Sigmoid colon (tissue), 7 donors: ENCODE results near the gene ARL14EP. TPM values are rescaled to one million over a fixed set of nuclear protein-coding genes. Genes with fewer than 3 reads are reported as not detected.

Experiments
- DNase-seq: peaks from one replicate; pipeline ENCODE4 v3.0.0-alpha.2; 2019
- H3K27ac ChIP-seq, 4 donors: fragments of 200-600 bp; sonication (generic); one replicate each; pipeline ENCODE4 v1.5.1; 2016 to 2019; ENCODE audit warnings: mild to moderate bottlenecking in 1 of 4
- H3K27me3 ChIP-seq, 3 donors: fragments of 200-600 bp; sonication (generic); one replicate each; pipeline ENCODE4 v1.5.1; 2019; ENCODE audit warnings: mild to moderate bottlenecking in 1 of 3
- H3K36me3 ChIP-seq, 4 donors: fragments of 200-600 bp; sonication (generic); one replicate each; pipeline ENCODE4 v1.5.1; 2016 to 2019
- H3K4me1 ChIP-seq, 4 donors: fragments of 200-600 bp; sonication (generic); one replicate each; pipeline ENCODE4 v1.5.1; 2017 to 2019
- H3K4me3 ChIP-seq, 4 donors: fragments of 200-600 bp; sonication (generic); one replicate each; pipeline ENCODE4 v1.5.1; 2017 to 2019; ENCODE audit warnings: mild to moderate bottlenecking in 2 of 4, moderate library complexity in 1 of 4
- H3K9me3 ChIP-seq, 4 donors: fragments of 200-600 bp in 3 of 4; sonication (generic) in 3 of 4; one replicate each; pipeline versions ENCODE4 v1.5.1 to v1.6.1; 2013 to 2019
- EP300 ChIP-seq, 4 donors: sonication (generic); formaldehyde crosslinking; IDR thresholded peaks; one replicate each; pipeline ENCODE4 v1.6.1; 2017; ENCODE audit warnings: antibody characterized with exemption in 4 of 4
- POLR2A ChIP-seq, 2 donors: fragments of 450-650 bp; IDR thresholded peaks; one replicate each; pipeline ENCODE4 v1.6.1; 2016; ENCODE audit warnings: antibody characterized with exemption in 2 of 2, mild to moderate bottlenecking in 2 of 2, moderate library complexity in 2 of 2
- POLR2AphosphoS5 ChIP-seq, 4 donors: sonication (generic); formaldehyde crosslinking; IDR thresholded peaks; one replicate each; pipeline ENCODE4 v1.6.1; 2017; ENCODE audit warnings: antibody characterized with exemption in 4 of 4
- WGBS, 2 donors: extraction: QIAGEN DNeasy Blood & Tissue Kit; methylation state at CpG; one replicate each; pipeline ENCODE4 v1.1.7; 2013; 5-methylcytosine and 5-hydroxymethylcytosine counted together
- intact Hi-C: fragments of 100-400 bp; cut with DNase I; formaldehyde crosslinking; loops from one replicate; pipeline ENCODE4 v1.15.1; 2023
- polyA plus RNA-seq, 3 donors: library from polyadenylated mRNA; stranded (reverse); fragments of 200-250 nt; gene quantifications; one replicate each; pipeline ENCODE4 v1.2.3, GENCODE V29; 2013
- total RNA-seq, 4 donors: library from RNA; depleted of rRNA; stranded (reverse); fragments of >200 nt; gene quantifications; one replicate each; pipeline ENCODE4 v1.1.0, GENCODE V29; 2016
- TF ChIP-seq, protein P1 (sequence below), 4 experiments: fragments of 450-650 bp in 3 of 4; fragments of 200-600 bp in 1 of 4; IDR thresholded peaks; one replicate each; pipeline ENCODE4 v1.5.1; 2016 to 2019; ENCODE audit warnings: antibody characterized with exemption in 4 of 4, mild to moderate bottlenecking in 3 of 4, moderate library complexity in 2 of 4
- donor health status: healthy with polysubstance abuse.
- donor health status: Bipolar disorder and iron deficiency.
- donor health status: healthy.

The ARL14EP gene
- total and polyA plus RNA-seq, 7 donors: 7.2 to 34.2 (median 22.5) TPM

DNA sequence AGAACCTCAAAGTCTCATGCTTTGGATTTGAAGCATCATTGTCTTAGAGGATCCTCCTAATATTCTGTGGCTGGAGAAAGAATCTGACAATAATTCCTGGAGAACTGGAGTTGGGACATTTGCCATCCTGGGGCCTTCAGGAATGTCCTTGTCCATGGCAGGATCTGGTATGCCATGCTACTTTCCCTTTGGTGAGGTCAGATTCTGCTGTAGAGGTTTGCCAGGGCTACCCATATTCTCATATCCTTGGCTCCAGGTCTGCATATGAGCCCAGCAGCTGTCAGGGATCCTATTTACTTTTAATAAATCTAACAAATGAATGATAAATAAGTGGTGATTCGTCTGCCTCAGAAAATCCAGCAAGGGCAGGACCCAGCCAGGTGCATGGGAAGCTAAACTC is 35.0 kb downstream of the ARL14EP start:
- Histone ChIP-seq H3K4me3 (no peak overlapping the region), H3K4me1 (peaks cover 0 to 14% (median 8%) of the 10 kb centered on the region in 4 donors), H3K27me3 (no peaks in the 10 kb centered on the region), H3K27ac (no peak overlapping the region), H3K9me3 (no peaks in the 10 kb centered on the region), H3K36me3 (no peaks in the 10 kb centered on the region)
- 49 to 57% methylated on average over 1 of the region's 1 CpG for WGBS, 2 donors
- no peak for DNase-seq
- intact Hi-C loops: no loop called here
- TF ChIP-seq, protein P1, sequence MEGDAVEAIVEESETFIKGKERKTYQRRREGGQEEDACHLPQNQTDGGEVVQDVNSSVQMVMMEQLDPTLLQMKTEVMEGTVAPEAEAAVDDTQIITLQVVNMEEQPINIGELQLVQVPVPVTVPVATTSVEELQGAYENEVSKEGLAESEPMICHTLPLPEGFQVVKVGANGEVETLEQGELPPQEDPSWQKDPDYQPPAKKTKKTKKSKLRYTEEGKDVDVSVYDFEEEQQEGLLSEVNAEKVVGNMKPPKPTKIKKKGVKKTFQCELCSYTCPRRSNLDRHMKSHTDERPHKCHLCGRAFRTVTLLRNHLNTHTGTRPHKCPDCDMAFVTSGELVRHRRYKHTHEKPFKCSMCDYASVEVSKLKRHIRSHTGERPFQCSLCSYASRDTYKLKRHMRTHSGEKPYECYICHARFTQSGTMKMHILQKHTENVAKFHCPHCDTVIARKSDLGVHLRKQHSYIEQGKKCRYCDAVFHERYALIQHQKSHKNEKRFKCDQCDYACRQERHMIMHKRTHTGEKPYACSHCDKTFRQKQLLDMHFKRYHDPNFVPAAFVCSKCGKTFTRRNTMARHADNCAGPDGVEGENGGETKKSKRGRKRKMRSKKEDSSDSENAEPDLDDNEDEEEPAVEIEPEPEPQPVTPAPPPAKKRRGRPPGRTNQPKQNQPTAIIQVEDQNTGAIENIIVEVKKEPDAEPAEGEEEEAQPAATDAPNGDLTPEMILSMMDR (IDR thresholded peaks at IDR 0.05): no peak
- no peak for TF ChIP-seq EP300 (IDR thresholded peaks at IDR 0.05)
- no peak for TF ChIP-seq POLR2A (IDR thresholded peaks at IDR 0.05)
- TF ChIP-seq POLR2AphosphoS5 (IDR thresholded peaks at IDR 0.05): no peak

- H3K27ac ChIP-seq: no peak overlapping the region
- WGBS, 2 donors: 87 to 88% methylated on average over 2 of the region's 2 CpGs
- no peak for TF ChIP-seq EP300 (IDR thresholded peaks at IDR 0.05)
- TF ChIP-seq POLR2A (IDR thresholded peaks at IDR 0.05): no peak
- no peak for TF ChIP-seq POLR2AphosphoS5 (IDR thresholded peaks at IDR 0.05)
- TF ChIP-seq, protein P1 (IDR thresholded peaks at IDR 0.05): no peak
- H3K4me1 ChIP-seq: peaks cover 0 to 14% (median 8%) of the 10 kb centered on the region in 4 donors
- no peak overlapping the region for H3K4me3 ChIP-seq
- H3K36me3 ChIP-seq: no peaks in the 10 kb centered on the region
- DNase-seq: no peak
- no peaks in the 10 kb centered on the region for H3K9me3 ChIP-seq
- intact Hi-C loops: no loop called here
- no peaks in the 10 kb centered on the region for H3K27me3 ChIP-seq
These were observed 35.6 kb downstream of the ARL14EP start for GRCh38 chr11:30358536-30358935.

DNA sequence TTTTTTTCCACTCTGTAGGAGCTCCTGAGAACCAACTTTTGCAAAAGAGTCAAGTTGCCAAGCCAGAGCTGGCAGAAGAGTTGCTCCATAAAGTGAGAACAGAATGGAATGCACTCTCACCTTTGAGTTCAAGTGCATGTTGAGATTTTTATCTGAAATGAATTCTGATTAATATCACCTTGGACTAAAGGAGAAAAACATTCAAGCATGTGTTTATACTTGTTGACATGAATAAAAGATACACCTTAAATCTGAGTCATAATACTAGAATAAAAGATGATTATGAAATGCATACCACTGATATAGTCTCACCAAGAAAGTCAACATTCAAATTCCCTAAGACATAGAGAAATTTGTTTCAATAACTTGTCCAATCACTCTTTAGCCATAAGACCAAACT is 37.8 kb downstream of the ARL14EP start:
- TF ChIP-seq EP300 (IDR thresholded peaks at IDR 0.05) (no peak), POLR2A (IDR thresholded peaks at IDR 0.05) (no peak), POLR2AphosphoS5 (IDR thresholded peaks at IDR 0.05) (no peak)
- TF ChIP-seq, protein P1 (IDR thresholded peaks at IDR 0.05): no peak
- Histone ChIP-seq H3K9me3 (no peaks in the 10 kb centered on the region), H3K4me1 (peaks cover 0 to 14% (median 8%) of the 10 kb centered on the region in 4 donors), H3K27ac (no peak overlapping the region), H3K36me3 (no peaks in the 10 kb centered on the region), H3K4me3 (no peak overlapping the region), H3K27me3 (no peaks in the 10 kb centered on the region)
- intact Hi-C loops: no loop called here
- DNase-seq: no peak

DNA sequence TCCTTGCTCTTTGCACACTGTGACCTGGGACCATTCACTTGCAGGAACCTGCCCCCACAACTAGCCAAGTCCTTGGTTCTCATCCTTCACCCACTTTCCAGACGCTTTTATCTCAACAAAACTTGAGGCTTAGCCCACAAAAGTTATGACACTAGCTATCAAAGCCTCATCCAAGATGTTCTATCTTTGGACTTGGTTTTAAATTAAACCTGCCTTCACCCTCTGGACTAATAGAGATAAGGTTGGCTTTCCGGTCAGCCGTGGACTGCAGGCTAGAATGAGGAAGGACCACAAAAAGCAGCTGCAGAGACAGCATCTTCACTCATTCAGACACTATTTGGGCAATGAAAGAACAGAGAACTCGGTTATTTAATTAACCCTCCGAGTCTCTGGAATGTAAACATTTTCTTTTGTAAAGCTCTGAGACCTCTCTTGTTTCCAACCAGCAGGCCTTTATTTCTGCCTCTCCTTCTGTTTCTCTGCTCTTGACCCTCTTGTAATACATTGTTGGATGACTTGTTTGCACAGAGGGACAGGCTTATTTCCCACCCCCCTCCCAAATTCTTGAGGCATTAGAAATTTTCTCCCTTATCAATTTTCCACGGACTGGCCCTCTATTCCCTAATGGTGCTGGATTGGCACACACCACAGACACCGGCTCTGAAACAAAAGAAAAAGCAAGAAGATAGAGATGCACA is 41.4 kb downstream of the ARL14EP start:
- intact Hi-C loops: no loop called here
- no peaks in the 10 kb centered on the region for H3K36me3 ChIP-seq
- no peak overlapping the region for H3K27ac ChIP-seq
- H3K9me3 ChIP-seq: no peaks in the 10 kb centered on the region
- no peaks in the 10 kb centered on the region for H3K27me3 ChIP-seq
- TF ChIP-seq POLR2A (IDR thresholded peaks at IDR 0.05) (no peak), POLR2AphosphoS5 (IDR thresholded peaks at IDR 0.05) (no peak), EP300 (IDR thresholded peaks at IDR 0.05) (no peak)
- TF ChIP-seq, protein P1 (IDR thresholded peaks at IDR 0.05): no peak
- no peak overlapping the region for H3K4me3 ChIP-seq
- no peaks in the 10 kb centered on the region for H3K4me1 ChIP-seq
- no peak for DNase-seq
- WGBS, 2 donors: 57 to 59% methylated on average over 7 of the region's 7 CpGs
